ENCODE measurements around the gene OR1I1. TPM values are rescaled to one million over a fixed set of nuclear protein-coding genes. Genes with fewer than 3 reads are reported as not detected.

Gene OR1I1
- polyA plus RNA-seq, 3 donors: 0.04 to 0.09 (median 0.06) TPM

- no peak for DNase-seq (ENCODE audit: extremely low read depth in 1 of 11, low read depth in 9 of 11, low spot score in 4 of 11)
Measured at GRCh38 chr19:15129856-15130585, 48.0 kb downstream of the OR1I1 start.

- no peak for DNase-seq (ENCODE audit: extremely low read depth in 1 of 11, low read depth in 9 of 11, low spot score in 4 of 11)
Measured at GRCh38 chr19:15136234-15136954, 54.4 kb downstream of the OR1I1 start.

GRCh38 chr19:15137777-15138176, 55.8 kb downstream of the OR1I1 start:
- no peak for DNase-seq (ENCODE audit: extremely low read depth in 1 of 11, low read depth in 9 of 11, low spot score in 4 of 11)

- no peak for DNase-seq (ENCODE audit: extremely low read depth in 1 of 11, low read depth in 9 of 11, low spot score in 4 of 11)
Measured at GRCh38 chr19:15138427-15138826, 56.4 kb downstream of the OR1I1 start.

GRCh38 chr19:15141143-15141542, 59.1 kb downstream of the OR1I1 start:
- DNase-seq (ENCODE audit: extremely low read depth in 1 of 11, low read depth in 9 of 11, low spot score in 4 of 11): no peak

GRCh38 chr19:15142313-15142712, 60.3 kb downstream of the OR1I1 start:
- no peak for DNase-seq (ENCODE audit: extremely low read depth in 1 of 11, low read depth in 9 of 11, low spot score in 4 of 11)

Other genes starting within 250 kb of the OR1I1 start
- under 1 TPM in 1 of 3 donors, not detected in 2; 0.03 TPM for gene OR7A5, start 247.0 kb upstream of the OR1I1 start, polyA plus RNA-seq (ENCODE audit: insufficient read length in 3 of 3)
- gene OR7C1, start 247.0 kb upstream of the OR1I1 start, polyA plus RNA-seq (ENCODE audit: insufficient read length in 3 of 3): under 1 TPM; 0.06 to 0.12 (median 0.10) TPM
- gene OR7A10, start 233.3 kb upstream of the OR1I1 start, polyA plus RNA-seq (ENCODE audit: insufficient read length in 3 of 3): not detected
- under 1 TPM in 1 of 3 donors, not detected in 2; 0.06 TPM for gene OR7A17, start 196.1 kb upstream of the OR1I1 start, polyA plus RNA-seq (ENCODE audit: insufficient read length in 3 of 3)
- gene OR7C2, start 140.7 kb upstream of the OR1I1 start, polyA plus RNA-seq (ENCODE audit: insufficient read length in 3 of 3): not detected
- under 1 TPM; 0.36 to 0.47 (median 0.46) TPM for gene SLC1A6, start 102.3 kb upstream of the OR1I1 start, polyA plus RNA-seq (ENCODE audit: insufficient read length in 3 of 3)
- gene CASP14, start 32.7 kb upstream of the OR1I1 start, polyA plus RNA-seq (ENCODE audit: insufficient read length in 3 of 3): not detected
- gene SYDE1, start 25.2 kb downstream of the OR1I1 start, polyA plus RNA-seq (ENCODE audit: insufficient read length in 3 of 3): 10 to 100 TPM; 18.7 to 25.4 (median 21.3) TPM
- 100 to 1,000 TPM in 2 of 3 donors, 10 to 100 TPM in 1; 96.0 to 146 (median 111) TPM for gene NOTCH3, start 118.8 kb downstream of the OR1I1 start, polyA plus RNA-seq (ENCODE audit: insufficient read length in 3 of 3)
- gene EPHX3, start 150.2 kb downstream of the OR1I1 start, polyA plus RNA-seq (ENCODE audit: insufficient read length in 3 of 3): 1 to 10 TPM; 4.8 to 5.1 (median 5.1) TPM